GM12892 (cell line): ENCODE measurements around the gene NR3C2.

Experiments used
- DNase-seq: peaks from one replicate; pipeline ENCODE4 v3.0.0; 2011; ENCODE audit not compliant: insufficient read length
- FAIRE-seq: peaks from 2 replicates; lab custom pipeline; 2011; peaks lifted over from hg19 to GRCh38; lab: Jason Lieb, UNC
- POLR2A ChIP-seq: IDR thresholded peaks from 2 replicates; pipeline ENCODE4 v1.6.1; 2011; ENCODE audit warnings: low read depth, low read length, control low read depth
- POLR2AphosphoS5 ChIP-seq: IDR thresholded peaks from 2 replicates; pipeline ENCODE4 v1.6.1; 2011; ENCODE audit warnings: low read depth, low read length, control low read depth
- TAF1 ChIP-seq: IDR thresholded peaks from 2 replicates; pipeline ENCODE4 v1.6.1; 2011; ENCODE audit warnings: low read depth, mild to moderate bottlenecking, control low read depth, low read length, borderline replicate concordance

Gene NR3C2

GRCh38 chr4:148355442-148356123, 86.6 kb downstream of the NR3C2 start:
- no peak for DNase-seq
- FAIRE-seq = no peak

GRCh38 chr4:148354186-148354585, 88.0 kb downstream of the NR3C2 start:
- DNase-seq = no peak
- no peak for FAIRE-seq
- TF ChIP-seq POLR2A (no peak), TAF1 (no peak)

More at GRCh38 chr4:148355442-148356123, 86.6 kb downstream of the NR3C2 start:
- TF ChIP-seq TAF1 (no peak), POLR2AphosphoS5 (no peak), POLR2A (no peak)

GRCh38 chr4:148353571-148353970, 88.6 kb downstream of the NR3C2 start:
- no peak for DNase-seq
- FAIRE-seq = no peak
- TF ChIP-seq TAF1 (no peak), POLR2A (no peak), POLR2AphosphoS5 (no peak)

- DNase-seq (no peak), FAIRE-seq (no peak)
- TF ChIP-seq TAF1 (no peak), POLR2A (no peak), POLR2AphosphoS5 (no peak)
Measured at GRCh38 chr4:148349153-148349552, 93.1 kb downstream of the NR3C2 start.

GRCh38 chr4:148346657-148347056, 95.6 kb downstream of the NR3C2 start:
- FAIRE-seq (no peak), DNase-seq (no peak)
- TF ChIP-seq POLR2A (no peak), POLR2AphosphoS5 (no peak), TAF1 (no peak)

- DNase-seq = no peak
- no peak for FAIRE-seq
- TF ChIP-seq TAF1 = no peak
- TF ChIP-seq POLR2A = no peak
- TF ChIP-seq POLR2AphosphoS5 = no peak
Measured at GRCh38 chr4:148345509-148345908, 96.7 kb downstream of the NR3C2 start.

- TF ChIP-seq POLR2AphosphoS5 (no peak), TAF1 (no peak), POLR2A (no peak)
- FAIRE-seq = no peak
- no peak for DNase-seq
Measured at GRCh38 chr4:148344941-148345340, 97.3 kb downstream of the NR3C2 start.

- TF ChIP-seq POLR2AphosphoS5 = no peak
- TF ChIP-seq POLR2A = no peak
- no peak for TF ChIP-seq TAF1
- no peak for FAIRE-seq
- DNase-seq = no peak
Measured at GRCh38 chr4:148344352-148344751, 97.9 kb downstream of the NR3C2 start.

GRCh38 chr4:148341980-148342800, 100.0 kb downstream of the NR3C2 start:
- TF ChIP-seq POLR2AphosphoS5 = no peak
- TF ChIP-seq POLR2A = no peak
- no peak for TF ChIP-seq TAF1
- FAIRE-seq = no peak
- no peak for DNase-seq

DNA sequence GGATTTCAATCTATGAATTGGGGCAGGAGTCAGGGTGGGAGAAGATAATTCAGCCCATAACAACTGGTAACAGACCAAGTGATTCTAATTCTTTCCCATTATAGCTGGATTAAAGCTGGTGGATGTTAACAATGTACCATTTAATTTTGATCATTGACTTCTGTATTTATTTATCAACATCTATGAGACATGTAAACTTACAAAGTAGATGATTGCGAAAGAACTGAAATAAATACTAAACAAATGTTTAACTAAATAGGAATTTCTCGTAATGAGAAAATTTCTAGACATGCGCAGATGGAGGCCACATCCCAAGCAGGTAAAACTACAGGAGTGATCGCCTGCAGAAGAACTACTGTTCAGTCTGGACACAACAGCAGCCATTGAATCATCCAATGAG, 107.1 kb downstream of the NR3C2 start:
- TF ChIP-seq POLR2AphosphoS5 (no peak), POLR2A (no peak), TAF1 (no peak)
- DNase-seq (no peak), FAIRE-seq (no peak)

DNA sequence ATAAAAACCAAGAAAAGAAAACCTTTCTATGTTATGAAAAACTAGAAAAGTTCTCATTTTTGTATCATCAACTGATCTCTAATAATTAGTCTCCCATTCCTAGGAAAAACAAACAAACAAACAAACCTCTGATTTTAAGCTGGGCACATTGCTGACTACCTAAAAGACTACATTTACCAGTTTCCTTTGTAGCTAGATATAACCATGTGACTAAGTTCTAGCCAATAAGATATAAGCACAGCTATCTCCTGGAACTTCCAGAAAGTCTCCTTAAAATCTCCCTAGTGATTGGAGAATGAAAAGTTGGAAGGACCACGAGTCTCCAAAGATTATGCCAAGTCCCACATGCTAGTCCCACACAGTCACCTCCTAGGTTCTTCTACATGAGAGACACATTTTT, 108.9 kb downstream of the NR3C2 start:
- no peak for DNase-seq
- TF ChIP-seq POLR2A = no peak
- FAIRE-seq = no peak

DNA sequence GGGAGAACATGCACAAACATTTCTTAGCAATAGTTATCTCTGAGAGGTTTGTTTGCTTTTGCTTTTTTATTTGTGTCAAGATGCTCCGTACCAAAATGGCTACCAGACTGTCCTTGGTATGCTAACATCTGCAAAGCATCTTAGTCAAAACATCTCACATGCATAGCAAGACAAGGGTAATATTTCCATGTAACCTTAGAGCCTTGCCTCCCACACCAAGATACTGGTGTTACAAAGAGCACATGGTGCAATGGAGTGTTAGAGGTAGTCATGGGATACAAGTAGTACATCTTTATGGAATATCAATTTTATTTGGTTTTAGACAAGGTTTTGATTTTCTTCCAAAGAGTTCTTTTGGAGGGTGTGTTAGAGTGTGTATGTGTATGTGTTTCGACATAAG, 109.7 kb downstream of the NR3C2 start:
- no peak for FAIRE-seq
- no peak for TF ChIP-seq TAF1
- no peak for TF ChIP-seq POLR2AphosphoS5
- no peak for TF ChIP-seq POLR2A
- DNase-seq = no peak

DNA sequence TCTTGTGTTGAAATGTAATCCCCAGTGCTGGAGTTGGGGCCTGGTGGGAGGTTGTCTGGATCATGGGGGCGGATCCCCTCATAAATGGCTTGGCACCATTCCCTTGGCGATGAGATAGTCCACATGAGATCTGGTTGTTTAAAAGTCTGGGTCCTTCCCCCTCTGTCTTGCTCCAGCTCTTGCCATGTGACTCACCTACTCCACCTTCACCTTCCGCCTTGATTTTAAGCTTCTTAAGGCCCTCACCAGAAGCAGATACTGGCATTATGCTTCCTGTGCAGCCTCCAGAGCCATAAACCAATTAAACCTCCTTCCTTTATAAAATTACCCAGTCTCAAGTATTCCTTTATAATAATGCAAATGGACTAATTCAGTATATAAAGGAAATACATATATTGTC, 111.5 kb downstream of the NR3C2 start:
- DNase-seq (no peak), FAIRE-seq (no peak)
- TF ChIP-seq POLR2A = no peak
- TF ChIP-seq POLR2AphosphoS5 = no peak
- TF ChIP-seq TAF1 = no peak

GRCh38 chr4:148330161-148330560, 112.1 kb downstream of the NR3C2 start:
- no peak for TF ChIP-seq TAF1
- no peak for TF ChIP-seq POLR2AphosphoS5
- TF ChIP-seq POLR2A = no peak
- DNase-seq (no peak), FAIRE-seq (no peak)
